Prostate gland (tissue), 2 donors: ENCODE data around the gene MXD4. TPM values are rescaled to one million over a fixed set of nuclear protein-coding genes. Genes with fewer than 3 reads are reported as not detected.
A peak's percentile ranks its signal among the peaks of the same experiment; 100 is the strongest.

Source experiments
- DNase-seq: peaks from one replicate; pipeline ENCODE4 v3.0.0-alpha.2; 2019; ENCODE audit warnings: low spot score
- H3K27ac ChIP-seq, 2 donors: fragments of 200-600 bp; sonication (generic); 2 replicates each; pipeline ENCODE4 v1.5.1; 2017 to 2019
- H3K27me3 ChIP-seq: fragments of 200-600 bp; sonication (generic); replicated peaks from 2 replicates; pipeline ENCODE4 v1.5.1; 2019; ENCODE audit not compliant: insufficient read depth
- H3K36me3 ChIP-seq, 2 donors: fragments of 200-600 bp; sonication (generic); 1 replicate in 1 of 2; 2 replicates in 1 of 2; pipeline versions ENCODE4 v1.5.1 to v1.8.1; 2017 to 2019
- H3K4me1 ChIP-seq: fragments of 200-600 bp; sonication (generic); replicated peaks from 2 replicates; pipeline ENCODE4 v1.5.1; 2019
- H3K4me3 ChIP-seq, 2 donors: fragments of 200-600 bp; sonication (generic); 2 replicates each; pipeline ENCODE4 v1.5.1; 2017 to 2019
- H3K9me3 ChIP-seq: fragments of 200-600 bp; sonication (generic); 2 replicates; pipeline ENCODE4 v1.5.1; 2017
- POLR2A ChIP-seq: fragments of 450-650 bp; IDR thresholded peaks from one replicate; pipeline ENCODE4 v1.6.1; 2016; ENCODE audit warnings: antibody characterized with exemption, mild to moderate bottlenecking
- POLR2AphosphoS5 ChIP-seq: sonication (generic); formaldehyde crosslinking; IDR thresholded peaks from one replicate; pipeline ENCODE4 v1.6.1; 2017; ENCODE audit warnings: antibody characterized with exemption
- WGBS: methylation state at CpG from one replicate; pipeline ENCODE4 v1.1.5; 2018; 5-methylcytosine and 5-hydroxymethylcytosine counted together
- intact Hi-C: fragments of 100-400 bp; cut with DNase I; formaldehyde crosslinking; loops from one replicate; pipeline ENCODE4 v1.14.2; 2022
- total RNA-seq, 2 donors: library from RNA; depleted of rRNA; stranded (reverse); fragments of >200 nt; gene quantifications; one replicate each; pipeline ENCODE4 v1.1.0, GENCODE V29; 2016
- TF ChIP-seq, protein P1 (sequence below), 4 experiments: fragments of 200-600 bp in 2 of 4; fragments of 450-650 bp in 2 of 4; sonication (generic) in 2 of 4; IDR thresholded peaks; 1 replicate in 3 of 4; 2 replicates in 1 of 4; pipeline ENCODE4 v1.5.1; 2016 to 2019; ENCODE audit warnings: antibody characterized with exemption in 4 of 4, mild to moderate bottlenecking in 2 of 4, moderate library complexity in 2 of 4

Gene MXD4
- total RNA-seq, 2 donors from 2014 or later = 63.4 to 81.1 TPM

- TF ChIP-seq POLR2AphosphoS5 (no peak), POLR2A (no peak)
- TF ChIP-seq, protein P1, sequence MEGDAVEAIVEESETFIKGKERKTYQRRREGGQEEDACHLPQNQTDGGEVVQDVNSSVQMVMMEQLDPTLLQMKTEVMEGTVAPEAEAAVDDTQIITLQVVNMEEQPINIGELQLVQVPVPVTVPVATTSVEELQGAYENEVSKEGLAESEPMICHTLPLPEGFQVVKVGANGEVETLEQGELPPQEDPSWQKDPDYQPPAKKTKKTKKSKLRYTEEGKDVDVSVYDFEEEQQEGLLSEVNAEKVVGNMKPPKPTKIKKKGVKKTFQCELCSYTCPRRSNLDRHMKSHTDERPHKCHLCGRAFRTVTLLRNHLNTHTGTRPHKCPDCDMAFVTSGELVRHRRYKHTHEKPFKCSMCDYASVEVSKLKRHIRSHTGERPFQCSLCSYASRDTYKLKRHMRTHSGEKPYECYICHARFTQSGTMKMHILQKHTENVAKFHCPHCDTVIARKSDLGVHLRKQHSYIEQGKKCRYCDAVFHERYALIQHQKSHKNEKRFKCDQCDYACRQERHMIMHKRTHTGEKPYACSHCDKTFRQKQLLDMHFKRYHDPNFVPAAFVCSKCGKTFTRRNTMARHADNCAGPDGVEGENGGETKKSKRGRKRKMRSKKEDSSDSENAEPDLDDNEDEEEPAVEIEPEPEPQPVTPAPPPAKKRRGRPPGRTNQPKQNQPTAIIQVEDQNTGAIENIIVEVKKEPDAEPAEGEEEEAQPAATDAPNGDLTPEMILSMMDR (IDR thresholded peaks at IDR 0.05) = no peak
- no peak for DNase-seq
- H3K4me1 ChIP-seq = peaks cover 43% of the 10 kb centered on the region
- H3K27ac ChIP-seq = peak overlapping the region; percentile 92 to 94
- H3K27me3 ChIP-seq = no peaks in the 10 kb centered on the region
- H3K36me3 ChIP-seq = peaks cover 0 to 4% of the 10 kb centered on the region in 2 donors
- WGBS = 24% methylated on average over 14 of the region's 23 CpGs
- no peaks in the 10 kb centered on the region for H3K9me3 ChIP-seq
- intact Hi-C loops = loop anchor here (10.0 kb wide), 3 partner anchors 154 to 674 kb away; partner anchors contain the start of genes CFAP99, FAM193A and ZFYVE28
- H3K4me3 ChIP-seq = peak overlapping the region; percentile 88 to 93
Observed at GRCh38 chr4:2260344-2261109, 1.4 kb downstream of the MXD4 start.

DNA sequence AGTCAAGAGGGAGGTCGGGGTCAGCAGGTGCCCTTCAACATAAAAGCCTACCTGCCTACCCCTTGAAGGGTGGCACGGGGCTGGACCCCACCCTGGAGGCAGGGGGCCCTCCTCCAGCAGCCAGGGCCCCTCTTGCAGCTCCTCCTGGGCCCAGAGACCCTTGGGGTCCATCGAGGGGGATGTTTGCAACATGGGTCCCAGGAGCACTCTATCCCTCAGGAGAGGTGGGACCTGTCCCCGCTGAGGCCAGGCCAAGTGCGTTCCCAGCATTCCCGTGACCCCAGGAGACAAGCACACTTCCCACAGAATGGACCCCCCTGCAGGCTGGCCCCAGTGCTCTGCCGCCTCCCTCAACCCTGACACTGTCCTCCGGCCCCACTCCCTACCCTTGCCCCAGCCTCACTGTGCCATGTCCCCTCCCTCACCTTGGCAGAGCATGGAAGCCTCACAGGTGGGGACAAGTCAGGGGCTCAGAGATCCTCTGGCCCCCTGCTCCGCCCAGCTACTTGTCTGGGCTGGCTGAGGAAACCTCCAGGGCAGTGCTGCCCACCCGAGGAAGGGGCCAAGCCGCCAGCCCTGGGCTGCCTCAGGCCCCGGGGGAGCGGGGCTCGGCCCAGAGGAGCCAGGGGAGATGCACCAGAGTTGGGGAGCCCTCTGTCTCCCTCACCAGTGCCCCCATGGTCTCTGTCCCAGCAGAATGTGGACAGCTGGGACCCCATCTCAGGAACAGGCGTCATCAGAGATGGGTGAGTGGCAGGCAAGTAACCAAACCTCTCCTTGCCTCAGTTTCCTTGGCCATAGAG is 2.2 kb downstream of the MXD4 start:
- no peak for DNase-seq

GRCh38 chr4:2259036-2259540 is 2.8 kb downstream of the MXD4 start:
- H3K4me1 ChIP-seq = peaks cover 47% of the 10 kb centered on the region
- H3K4me3 ChIP-seq = peak overlapping the region in 1 of 2 donors; percentile 93
- H3K9me3 ChIP-seq = no peaks in the 10 kb centered on the region
- H3K36me3 ChIP-seq = peaks cover 0 to 4% of the 10 kb centered on the region in 2 donors
- 68% methylated on average over 4 of the region's 13 CpGs for whole genome bisulfite sequencing
- TF ChIP-seq POLR2AphosphoS5 = no peak
- no peak for TF ChIP-seq POLR2A
- TF ChIP-seq, protein P1 (IDR thresholded peaks at IDR 0.05) = no peak
- peak overlapping the region; percentile 92 to 94 for H3K27ac ChIP-seq
- no peak for DNase-seq
- intact Hi-C loops = no loop called here
- no peaks in the 10 kb centered on the region for H3K27me3 ChIP-seq

More for the DNA sequence above, 2.2 kb downstream of the MXD4 start:
- no peaks in the 10 kb centered on the region for H3K27me3 ChIP-seq
- peak overlapping the region; percentile 92 to 94 for H3K27ac ChIP-seq
- peaks cover 0 to 4% of the 10 kb centered on the region in 2 donors for H3K36me3 ChIP-seq
- no peak for TF ChIP-seq POLR2A
- 55% methylated on average over 15 of the region's 15 CpGs for WGBS
- H3K4me1 ChIP-seq = peaks cover 47% of the 10 kb centered on the region
- H3K9me3 ChIP-seq = no peaks in the 10 kb centered on the region
- H3K4me3 ChIP-seq = peak overlapping the region; percentile 88 to 93
- intact Hi-C loops = loop anchor here (10.0 kb wide), 3 partner anchors 155 to 675 kb away; partner anchors contain the start of genes CFAP99, FAM193A and ZFYVE28

- no peak overlapping the region for H3K4me3 ChIP-seq
- intact Hi-C loops = no loop called here
- H3K9me3 ChIP-seq = no peaks in the 10 kb centered on the region
- H3K27ac ChIP-seq = peak overlapping the region; percentile 92 to 94
- 76% methylated on average over 18 of the region's 18 CpGs for WGBS
- H3K4me1 ChIP-seq = peaks cover 47% of the 10 kb centered on the region
- no peak for DNase-seq
- H3K27me3 ChIP-seq = no peaks in the 10 kb centered on the region
- peaks cover 0 to 4% of the 10 kb centered on the region in 2 donors for H3K36me3 ChIP-seq
- TF ChIP-seq, protein P1 (IDR thresholded peaks at IDR 0.05) = no peak
- TF ChIP-seq POLR2A (no peak), POLR2AphosphoS5 (no peak)
Observed at GRCh38 chr4:2258091-2259035, 3.5 kb downstream of the MXD4 start.
